Measurements from ENCODE around the gene CSPG4.
"Not testable (repeated sequence)": the region's sequence is repeated elsewhere in the genome, so short reads cannot be mapped to it uniquely, and the experiment has no call there.

Gene CSPG4

DNA sequence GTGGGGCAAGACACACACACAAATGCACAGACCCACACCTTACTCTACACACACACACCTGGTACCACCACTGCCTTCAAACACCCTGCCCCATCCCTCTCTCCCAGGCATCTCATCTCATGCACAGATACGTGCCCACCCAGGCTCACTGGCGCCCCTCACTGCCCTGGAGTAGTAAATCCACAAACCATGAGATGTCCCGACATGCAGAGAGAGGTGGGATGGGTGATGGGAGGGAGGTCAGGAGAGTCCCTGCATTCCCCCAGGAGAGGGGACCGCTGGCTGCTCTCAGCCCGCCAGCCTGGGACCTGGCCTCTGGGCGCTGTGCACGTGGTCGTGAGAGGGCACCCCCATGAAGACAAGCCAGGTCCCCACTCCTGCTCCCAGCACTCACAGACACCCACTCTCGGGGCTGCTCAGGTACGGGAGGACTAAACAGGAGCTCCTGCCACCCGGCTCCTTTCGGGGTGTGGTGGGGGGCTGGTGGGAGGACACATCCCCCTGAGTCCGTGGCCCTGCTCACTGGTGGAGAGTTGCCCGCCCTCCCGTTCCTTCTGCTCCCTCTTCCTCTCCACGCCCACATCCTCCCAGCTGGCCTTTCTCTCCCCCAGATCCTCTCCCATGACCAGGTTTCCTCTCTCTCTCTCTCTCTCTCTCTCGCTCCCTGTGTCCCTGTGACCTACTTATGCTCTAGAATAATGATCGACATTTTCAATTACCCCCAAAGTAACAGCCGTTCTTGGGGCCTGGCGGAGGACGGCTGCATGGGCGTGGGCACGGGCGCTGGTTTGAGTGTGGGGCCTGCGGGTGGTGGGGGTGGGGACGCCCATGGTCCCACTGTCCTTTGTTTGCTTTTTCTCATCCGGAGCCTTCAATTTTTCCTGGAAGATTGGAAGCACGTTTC lies 18.9 kb upstream of the CSPG4 start:
- Histone ChIP-seq H3K9me2 (ENCODE audit: low read depth, low read length) (no peaks in the 10 kb centered on the region), H3K9ac (ENCODE audit: low read length) (no peak overlapping the region), H3K4me1 (ENCODE audit: insufficient read depth, low read length, severe bottlenecking) (no peaks in the 10 kb centered on the region), H2AFZ (ENCODE audit: low read length) (no peak overlapping the region), H3F3A (ENCODE audit: insufficient read depth, low read length) (no peaks in the 10 kb centered on the region), H3K79me2 (ENCODE audit: insufficient read depth, low read length) (no peaks in the 10 kb centered on the region), H3K9me3 (ENCODE audit: low read length) (no peaks in the 10 kb centered on the region), H3K4me3 (ENCODE audit: low read depth, low read length, poor library complexity, severe bottlenecking) (no peak overlapping the region), H4K20me1 (ENCODE audit: insufficient read depth, low read length) (no peaks in the 10 kb centered on the region), H3K36me3 (ENCODE audit: insufficient read depth, low read length) (no peaks in the 10 kb centered on the region), H3K27me3 (ENCODE audit: insufficient read depth, low read length) (0 out of 2 replicates have a peak, but pooled peaks cover 4% of the 10 kb centered on the region), H3K4me2 (ENCODE audit: low read length) (no peak overlapping the region), H3K27ac (ENCODE audit: low read depth, low read length, poor library complexity, severe bottlenecking) (no peak overlapping the region)
- TF ChIP-seq, protein P1, sequence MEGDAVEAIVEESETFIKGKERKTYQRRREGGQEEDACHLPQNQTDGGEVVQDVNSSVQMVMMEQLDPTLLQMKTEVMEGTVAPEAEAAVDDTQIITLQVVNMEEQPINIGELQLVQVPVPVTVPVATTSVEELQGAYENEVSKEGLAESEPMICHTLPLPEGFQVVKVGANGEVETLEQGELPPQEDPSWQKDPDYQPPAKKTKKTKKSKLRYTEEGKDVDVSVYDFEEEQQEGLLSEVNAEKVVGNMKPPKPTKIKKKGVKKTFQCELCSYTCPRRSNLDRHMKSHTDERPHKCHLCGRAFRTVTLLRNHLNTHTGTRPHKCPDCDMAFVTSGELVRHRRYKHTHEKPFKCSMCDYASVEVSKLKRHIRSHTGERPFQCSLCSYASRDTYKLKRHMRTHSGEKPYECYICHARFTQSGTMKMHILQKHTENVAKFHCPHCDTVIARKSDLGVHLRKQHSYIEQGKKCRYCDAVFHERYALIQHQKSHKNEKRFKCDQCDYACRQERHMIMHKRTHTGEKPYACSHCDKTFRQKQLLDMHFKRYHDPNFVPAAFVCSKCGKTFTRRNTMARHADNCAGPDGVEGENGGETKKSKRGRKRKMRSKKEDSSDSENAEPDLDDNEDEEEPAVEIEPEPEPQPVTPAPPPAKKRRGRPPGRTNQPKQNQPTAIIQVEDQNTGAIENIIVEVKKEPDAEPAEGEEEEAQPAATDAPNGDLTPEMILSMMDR (IDR thresholded peaks at IDR 0.05; ENCODE audit: low read length), result no peak; the same call in 1 of the 2 replicates
- TF ChIP-seq EZH2 (IDR thresholded peaks at IDR 0.05; ENCODE audit: borderline replicate concordance, low read length), result no peak

DNA sequence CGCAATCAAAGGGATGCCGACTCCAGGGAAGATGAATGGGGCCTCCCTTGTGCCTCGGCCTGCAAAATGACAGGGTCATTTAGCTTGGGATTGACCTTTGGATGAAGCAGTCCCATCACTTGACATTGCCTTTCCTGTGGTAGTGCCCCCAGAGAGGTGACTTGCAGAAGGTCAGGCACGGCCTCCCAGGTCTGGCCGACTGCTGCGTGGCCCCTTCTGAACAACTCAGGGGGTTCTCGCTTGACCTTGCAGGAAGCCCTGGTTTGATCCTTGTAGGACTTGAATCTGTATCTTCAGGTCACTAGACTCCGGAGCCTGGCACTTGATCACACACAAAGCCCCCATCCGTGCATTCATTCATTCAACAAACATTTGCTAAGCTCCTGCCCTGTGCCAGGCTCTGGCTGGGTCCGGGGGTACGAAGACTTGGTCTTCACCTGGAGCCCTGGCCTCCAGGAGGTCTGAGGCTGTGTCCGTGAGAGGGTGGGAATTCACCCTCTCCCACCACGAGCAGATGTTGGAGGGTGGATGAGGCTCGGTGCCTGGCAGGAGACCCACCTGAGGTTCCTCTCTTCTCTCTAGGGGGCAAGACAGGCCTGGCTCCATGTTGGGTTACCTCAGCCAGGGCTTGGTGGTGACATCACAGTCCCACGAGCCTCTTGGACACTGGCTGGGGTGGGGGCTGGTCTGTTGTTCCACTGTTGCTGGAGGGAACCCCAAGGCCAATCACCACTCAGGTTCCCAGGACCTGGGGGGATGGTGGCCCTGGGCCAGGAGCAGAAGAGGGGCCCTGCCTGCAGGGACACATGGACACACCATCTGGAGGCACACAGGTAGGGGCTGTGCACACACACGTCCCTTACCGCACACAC lies 18.0 kb upstream of the CSPG4 start:
- not testable (repeated sequence) for H3K79me2 ChIP-seq (ENCODE audit: insufficient read depth, low read length); H3K9me2 ChIP-seq (ENCODE audit: low read depth, low read length); H3K9me3 ChIP-seq (ENCODE audit: low read length); H2AFZ ChIP-seq (ENCODE audit: low read length); H3K4me2 ChIP-seq (ENCODE audit: low read length); H3K4me3 ChIP-seq (ENCODE audit: low read depth, low read length, poor library complexity, severe bottlenecking); H3K27me3 ChIP-seq (ENCODE audit: insufficient read depth, low read length); H3K9ac ChIP-seq (ENCODE audit: low read length); H3K36me3 ChIP-seq (ENCODE audit: insufficient read depth, low read length); H3F3A ChIP-seq (ENCODE audit: insufficient read depth, low read length); H3K27ac ChIP-seq (ENCODE audit: low read depth, low read length, poor library complexity, severe bottlenecking); H4K20me1 ChIP-seq (ENCODE audit: insufficient read depth, low read length); H3K4me1 ChIP-seq (ENCODE audit: insufficient read depth, low read length, severe bottlenecking)

DNA sequence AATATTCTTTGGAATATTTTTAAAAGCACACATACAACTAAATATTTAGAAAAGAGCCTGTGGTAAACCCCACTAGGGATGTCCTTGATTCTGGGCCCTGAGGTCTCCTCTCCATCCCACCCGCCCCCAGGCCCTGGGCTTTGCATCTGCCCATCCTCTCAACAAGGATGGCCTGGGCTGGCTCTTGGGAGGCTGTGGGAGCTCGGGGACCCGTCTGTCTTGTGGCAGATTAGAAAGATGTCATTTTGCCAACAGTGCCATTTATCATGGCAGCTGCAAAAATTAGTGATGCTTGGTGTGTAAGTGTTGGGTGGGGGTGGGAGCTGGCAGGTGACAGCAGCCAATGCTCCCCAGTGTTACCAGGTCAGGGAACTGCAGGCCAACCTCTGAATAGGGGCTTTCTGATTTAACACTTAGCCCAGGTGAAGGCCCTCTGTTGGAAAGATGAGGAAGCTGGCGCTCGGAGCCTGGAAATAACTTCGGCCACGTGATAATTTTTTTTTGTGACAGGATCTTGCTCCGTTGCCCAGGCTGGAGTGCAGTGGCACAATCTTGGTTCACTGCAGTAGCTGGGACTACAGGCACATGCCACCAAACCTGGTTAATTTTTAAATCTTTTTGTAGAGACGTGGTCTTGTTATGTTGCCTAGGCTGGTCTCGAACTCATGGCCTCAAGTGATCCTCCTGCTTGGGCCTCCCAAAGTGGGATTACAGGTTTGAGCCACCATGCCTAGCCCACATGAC lies 16.9 kb upstream of the CSPG4 start:
- no peak overlapping the region for H3K4me3 ChIP-seq (ENCODE audit: low read depth, low read length, poor library complexity, severe bottlenecking)
- H3K9me2 ChIP-seq (ENCODE audit: low read depth, low read length), result no peaks in the 10 kb centered on the region
- H3K4me2 ChIP-seq (ENCODE audit: low read length), result no peak overlapping the region
- no peaks in the 10 kb centered on the region for H3K4me1 ChIP-seq (ENCODE audit: insufficient read depth, low read length, severe bottlenecking)
- no peaks in the 10 kb centered on the region for H3K36me3 ChIP-seq (ENCODE audit: insufficient read depth, low read length)
- no peaks in the 10 kb centered on the region for H3K9me3 ChIP-seq (ENCODE audit: low read length)
- no peak for TF ChIP-seq EZH2 (IDR thresholded peaks at IDR 0.05; ENCODE audit: borderline replicate concordance, low read length)
- TF ChIP-seq, protein P1 (IDR thresholded peaks at IDR 0.05; ENCODE audit: low read length), result no peak
- no peak overlapping the region for H3K27ac ChIP-seq (ENCODE audit: low read depth, low read length, poor library complexity, severe bottlenecking)
- 0 out of 2 replicates have a peak, but pooled peaks cover 4% of the 10 kb centered on the region for H3K27me3 ChIP-seq (ENCODE audit: insufficient read depth, low read length)
- no peaks in the 10 kb centered on the region for H3F3A ChIP-seq (ENCODE audit: insufficient read depth, low read length)
- no peaks in the 10 kb centered on the region for H4K20me1 ChIP-seq (ENCODE audit: insufficient read depth, low read length)
- H2AFZ ChIP-seq (ENCODE audit: low read length), result no peak overlapping the region
- H3K9ac ChIP-seq (ENCODE audit: low read length), result no peak overlapping the region
- no peaks in the 10 kb centered on the region for H3K79me2 ChIP-seq (ENCODE audit: insufficient read depth, low read length)

Data from OCI-LY1 (cell line).